K562 (cell line): ENCODE measurements around the gene AKAP13. TPM values are rescaled to one million over a fixed set of nuclear protein-coding genes. Genes with fewer than 3 reads are reported as not detected.

Experiments
- ATAC-seq: fragments of 200-7000 bp; cut with Tn5 transposase; 3 replicates; pipeline ENCODE4 v1.9.1; 2020; ENCODE audit warnings: moderate library complexity
- BruUV-seq: library from RNA; stranded (reverse); fragments of 400-500 nt; replicated peaks from 2 replicates; lab custom pipeline; 2021; lab: Mats Ljungman, UMichigan
- CTCF ChIA-PET: fragments of 300-600 bp; formaldehyde crosslinking; extraction: SDS; loops from one replicate; lab custom pipeline; 2021; ENCODE audit warnings: low intra/inter-chr PET ratio; lab: Yijun Ruan, JAX
- POLR2A ChIA-PET: fragments of 300-600, 350-650 bp; sonication (Branson Sonifier 250); formaldehyde crosslinking; extraction: SDS; loops from one replicate; lab custom pipeline; 2021; ENCODE audit warnings: antibody characterized with exemption, inconsistent platforms; lab: Yijun Ruan, JAX
- DNase-seq, 4 experiments: peaks; one replicate each; pipeline versions ENCODE4 v3.0.0 to v3.0.0-alpha.2; 2011 to 2018; ENCODE audit warnings: low spot score in 3 of 4, mixed read lengths in 3 of 4; ENCODE audit errors: extremely low read depth in 1 of 4
- FAIRE-seq: peaks from 2 replicates; lab custom pipeline; 2011; peaks lifted over from hg19 to GRCh38; lab: Jason Lieb, UNC
- H2AFZ ChIP-seq: 2 replicates; pipeline ENCODE4 v1.6.0; 2011; ENCODE audit warnings: low read depth, low read length, control low read depth, inconsistent platforms
- H3K27ac ChIP-seq: fragments of 200-600 bp; 3 replicates; pipeline ENCODE4 v1.8.0; 2011; ENCODE audit warnings: low read depth, mild to moderate bottlenecking, control low read depth, inconsistent platforms, low read length, moderate library complexity, mixed read lengths; ENCODE audit errors: extremely low read depth
- H3K27me3 ChIP-seq, 2 experiments: fragments of 300-600 bp in 1 of 2; 2 replicates in 1 of 2; 3 replicates in 1 of 2; pipeline versions ENCODE4 v1.6.0 to v1.8.0; 2011; ENCODE audit warnings: inconsistent platforms in 2 of 2, low read length in 2 of 2, mild to moderate bottlenecking in 1 of 2, mixed read lengths in 1 of 2, moderate library complexity in 1 of 2; ENCODE audit not compliant: control insufficient read depth in 2 of 2, insufficient read depth in 2 of 2
- H3K36me3 ChIP-seq: fragments of 300-600 bp; 3 replicates; pipeline ENCODE4 v1.8.0; 2011; ENCODE audit warnings: mild to moderate bottlenecking, low read length, inconsistent platforms; ENCODE audit not compliant: control insufficient read depth, insufficient read depth
- H3K4me1 ChIP-seq, 2 experiments: fragments of 200-600 bp in 1 of 2; replicated peaks in 1 of 2; 2 replicates in 1 of 2; 3 replicates in 1 of 2; pipeline versions ENCODE4 v1.5.1 to v1.8.0; 2011; ENCODE audit warnings: inconsistent platforms in 2 of 2, low read length in 2 of 2, mild to moderate bottlenecking in 1 of 2, mixed read lengths in 1 of 2, moderate library complexity in 1 of 2; ENCODE audit not compliant: control insufficient read depth in 2 of 2, insufficient read depth in 2 of 2
- H3K4me2 ChIP-seq: 2 replicates; pipeline ENCODE4 v1.6.1; 2011; ENCODE audit warnings: low read length, control low read depth, inconsistent platforms, mixed read lengths; ENCODE audit not compliant: insufficient read depth
- H3K4me3 ChIP-seq: fragments of 200-600 bp; sonication (generic), shearing (Covaris generic); 2 replicates; pipeline ENCODE4 v1.5.1; 2016; ENCODE audit warnings: control low read depth, inconsistent platforms
- H3K79me2 ChIP-seq: fragments of 200-600 bp; 3 replicates; pipeline ENCODE4 v1.8.0; 2011; ENCODE audit warnings: low read length, inconsistent platforms; ENCODE audit not compliant: control insufficient read depth, insufficient read depth
- H3K9ac ChIP-seq, 2 experiments: 2 replicates each; pipeline versions ENCODE4 v1.6.0 to v1.6.1; 2011; ENCODE audit warnings: low read depth in 2 of 2, low read length in 2 of 2, control low read depth in 1 of 2, inconsistent platforms in 1 of 2, mild to moderate bottlenecking in 1 of 2, mixed read lengths in 1 of 2; ENCODE audit not compliant: insufficient read depth in 1 of 2
- H3K9me1 ChIP-seq: one replicate; pipeline ENCODE4 v1.6.0; 2011; ENCODE audit warnings: inconsistent platforms, mild to moderate bottlenecking, low read length, moderate library complexity; ENCODE audit not compliant: control insufficient read depth, insufficient read depth
- H3K9me3 ChIP-seq: replicated peaks from 2 replicates; pipeline ENCODE4 v1.5.1; 2011; ENCODE audit warnings: low read depth, low read length, inconsistent platforms; ENCODE audit not compliant: control insufficient read depth, insufficient read depth
- H4K20me1 ChIP-seq: replicated peaks from 2 replicates; pipeline ENCODE4 v1.6.1; 2011; ENCODE audit warnings: low read length, inconsistent platforms, mixed read lengths; ENCODE audit not compliant: control insufficient read depth, insufficient read depth
- ELF2 ChIP-seq: fragments of 250-450 bp; sonication (Bioruptor Pico); IDR thresholded peaks from 2 replicates; pipeline ENCODE4 v1.5.0; 2021; ENCODE audit warnings: mild to moderate bottlenecking
- FOSL1 ChIP-seq: fragments of 200-800 bp; sonication (Bioruptor generic); conservative IDR thresholded peaks from 2 replicates; pipeline ENCODE4 v1.6.1; 2016; ENCODE audit warnings: missing genetic modification characterization, missing compliant biosample characterization
- GTF2E2 ChIP-seq: fragments of 200-800 bp; sonication (Bioruptor generic); IDR thresholded peaks from 2 replicates; pipeline ENCODE4 v1.6.1; 2016; ENCODE audit warnings: missing genetic modification characterization, missing compliant biosample characterization
- NCOA2 ChIP-seq, 2 experiments: fragments of 450-650 bp; IDR thresholded peaks; 2 replicates each; pipeline ENCODE4 v1.6.1; 2018; ENCODE audit warnings: mild to moderate bottlenecking in 2 of 2, moderate library complexity in 1 of 2; ENCODE audit not compliant: partially characterized antibody in 2 of 2
- NFYB ChIP-seq: IDR thresholded peaks from 2 replicates; pipeline ENCODE4 v1.6.1; 2011; ENCODE audit warnings: mild to moderate bottlenecking, moderate library complexity; ENCODE audit not compliant: insufficient read length; ENCODE audit errors: extremely low read depth
- RBBP5 ChIP-seq: fragments of 200-600 bp; sonication (generic); IDR thresholded peaks from 2 replicates; pipeline ENCODE4 v1.6.1; 2012; ENCODE audit warnings: borderline replicate concordance, mild to moderate bottlenecking, low read length, control low read depth, inconsistent platforms; ENCODE audit not compliant: insufficient read depth, poor library complexity, severe bottlenecking
- RBM34 ChIP-seq: fragments of 200-400 bp; formaldehyde crosslinking; IDR thresholded peaks from 2 replicates; pipeline ENCODE4 v1.6.1; 2018; ENCODE audit warnings: low read length, borderline replicate concordance; ENCODE audit not compliant: insufficient read depth
- SOX6 ChIP-seq: fragments of 450-650 bp; IDR thresholded peaks from 2 replicates; pipeline ENCODE4 v1.6.1; 2014; ENCODE audit warnings: mild to moderate bottlenecking
- ZKSCAN3 ChIP-seq: fragments of 250-450 bp; sonication (Bioruptor Pico); IDR thresholded peaks from 2 replicates; pipeline ENCODE4 v1.4.0; 2020
- ZNF551 ChIP-seq: fragments of 250-450 bp; sonication (Bioruptor Pico); IDR thresholded peaks from 2 replicates; pipeline ENCODE4 v1.5.0; 2021; ENCODE audit warnings: mild to moderate bottlenecking, moderate library complexity
- WGBS: fragments of 100-300 bp; shearing (Covaris generic); methylation state at CpG from one replicate; pipeline ENCODE4 v1.1.6; 2016; ENCODE audit warnings: low coverage, mixed read lengths; ENCODE audit not compliant: insufficient coverage; ENCODE audit errors: missing lambda C conversion rate; 5-methylcytosine and 5-hydroxymethylcytosine counted together
- in situ Hi-C: fragments of 300-500 bp; cut with MboI; formaldehyde crosslinking; loops from 4 replicates; pipeline ENCODE4 v1.15.0; 2018; ENCODE audit warnings: inconsistent platforms, mixed read lengths
- intact Hi-C: fragments of 100-400 bp; cut with micrococcal nuclease; formaldehyde crosslinking; loops from 2 replicates; pipeline ENCODE4 v1.14.2; 2022
- polyA plus RNA-seq, 8 experiments: library from polyadenylated mRNA; depleted of rRNA in 4 of 8; stranded (reverse) in 5 of 8; unstranded in 3 of 8; fragments of >200 nt; fragmentation: Nextera tagmentation in 2 of 8; fragmentation: Illumina TruSeq in 1 of 8; extraction: Ambion mirVana in 2 of 8; extraction: Trizol in 1 of 8; gene quantifications; 2 replicates each; pipeline versions ENCODE4 v1.2.1 to v1.2.3, GENCODE V29; 2011 to 2014; ENCODE audit warnings: inconsistent platforms in 1 of 8, missing spikeins in 1 of 8
- total RNA-seq, 7 experiments: library from RNA; depleted of rRNA in 6 of 7; stranded (reverse); fragments of >200 nt in 6 of 7; fragmentation: Illumina TruSeq in 2 of 7; extraction: Trizol in 2 of 7; gene quantifications; 2 replicates each; pipeline versions ENCODE4 v1.2.1 to v1.2.3, GENCODE V29; 2011 to 2021; ENCODE audit warnings: low replicate concordance in 1 of 7
- TF ChIP-seq, protein P1 (sequence below): fragments of 250-450 bp; sonication (Bioruptor Pico); IDR thresholded peaks from 2 replicates; pipeline ENCODE4 v1.9.0; 2021; ENCODE audit warnings: mild to moderate bottlenecking
- TF ChIP-seq, protein P2 (sequence below): IDR thresholded peaks from 2 replicates; pipeline ENCODE4 v1.6.1; 2011; ENCODE audit warnings: borderline replicate concordance, low read depth, mild to moderate bottlenecking, moderate library complexity, low read length; ENCODE audit not compliant: insufficient read depth, poor library complexity, severe bottlenecking
- TF ChIP-seq, protein P3 (sequence below): fragments of 450-650 bp; IDR thresholded peaks from one replicate; pipeline ENCODE4 v1.6.1; 2018; ENCODE audit warnings: mild to moderate bottlenecking, moderate library complexity; ENCODE audit not compliant: partially characterized antibody

AKAP13 gene
- total and polyA plus RNA-seq, 9 of the 15 experiments (the other 6 are each of a cell fraction or from before 2014, with no cell fraction given) = 0.03 to 1.7 (median 0.42) TPM

DNA sequence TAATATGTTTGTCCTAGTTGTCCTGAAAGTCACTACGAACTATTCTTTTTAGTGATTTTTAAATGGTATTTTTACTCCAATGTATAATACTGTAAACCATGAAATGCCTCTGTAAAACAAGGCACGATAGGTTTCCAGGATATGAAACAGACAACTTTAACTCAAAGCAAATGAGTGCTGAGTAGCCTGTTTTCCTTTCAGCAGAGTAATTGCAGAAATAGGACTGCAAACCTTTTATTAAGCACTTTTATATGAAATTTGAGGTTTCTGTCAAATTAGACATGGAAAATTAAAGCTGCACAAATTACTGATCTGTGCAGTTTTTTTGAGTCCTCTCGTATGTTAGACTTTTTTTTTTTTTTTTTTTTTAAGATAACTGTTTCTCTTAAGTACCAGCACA, 16.2 kb downstream of the AKAP13 start:
- POLR2A ChIA-PET = no interaction called here
- Histone ChIP-seq H3K4me1 (no peaks in the 10 kb centered on the region), H3K9me1 (no peaks in the 10 kb centered on the region), H3K36me3 (no peaks in the 10 kb centered on the region), H2AFZ (no peak overlapping the region), H3K4me3 (no peak overlapping the region), H3K27ac (no peak overlapping the region), H4K20me1 (no peaks in the 10 kb centered on the region), H3K9me3 (no peaks in the 10 kb centered on the region), H3K4me2 (no peak overlapping the region), H3K27me3 (peaks cover 0 to 2% of the 10 kb centered on the region in 2 experiments; a peak in 1 of 5 replicates), H3K79me2 (no peaks in the 10 kb centered on the region), H3K9ac (no peak overlapping the region)
- intact Hi-C loops = no loop called here
- DNase-seq = no peak
- CTCF ChIA-PET = no interaction called here
- TF ChIP-seq SOX6 = no peak
- TF ChIP-seq ZNF551 = no peak
- no peak for TF ChIP-seq ZKSCAN3
- TF ChIP-seq NFYB = no peak
- TF ChIP-seq FOSL1 (tag) = no peak
- TF ChIP-seq, protein P1, sequence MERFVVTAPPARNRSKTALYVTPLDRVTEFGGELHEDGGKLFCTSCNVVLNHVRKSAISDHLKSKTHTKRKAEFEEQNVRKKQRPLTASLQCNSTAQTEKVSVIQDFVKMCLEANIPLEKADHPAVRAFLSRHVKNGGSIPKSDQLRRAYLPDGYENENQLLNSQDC (CRISPR knock-in tag) = no peak
- no peak for TF ChIP-seq GTF2E2 (tag)
- WGBS = 1% methylated on average over 3 of the region's 3 CpGs
- in situ Hi-C loops = no loop called here
- FAIRE-seq = no peak
- ATAC-seq = no peak
- no TSS peak for BruUV-seq

DNA sequence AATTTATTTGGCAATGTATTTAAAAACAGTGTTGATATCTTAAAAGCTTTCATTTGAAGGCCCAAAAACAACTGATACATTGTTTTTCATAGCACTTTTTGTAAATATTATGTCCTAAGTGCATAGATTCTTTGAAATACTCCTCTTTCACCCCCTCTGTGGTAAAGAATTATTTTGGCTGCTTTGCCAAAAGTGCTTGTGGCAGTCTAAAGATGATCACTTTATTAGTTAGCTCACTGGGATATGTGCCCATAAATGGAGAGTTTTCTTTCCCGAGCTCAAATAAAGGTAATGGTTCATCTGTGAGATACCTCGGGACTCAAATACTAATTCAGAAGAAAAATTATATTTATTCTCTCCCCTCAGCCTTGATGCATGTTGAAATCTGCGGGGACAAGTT, 16.7 kb downstream of the AKAP13 start:
- H3K4me1 ChIP-seq = no peaks in the 10 kb centered on the region
- H3K27me3 ChIP-seq = peaks cover 0 to 2% of the 10 kb centered on the region in 2 experiments; a peak in 1 of 5 replicates
- TF ChIP-seq ELF2 (CRISPR knock-in tag) (no peak), NCOA2 (IDR thresholded peaks at IDR 0.05; ENCODE audit: partially characterized antibody in 2 of 2) (no peak), RBBP5 (no peak), RBM34 (no peak)
- TF ChIP-seq, protein P2, sequence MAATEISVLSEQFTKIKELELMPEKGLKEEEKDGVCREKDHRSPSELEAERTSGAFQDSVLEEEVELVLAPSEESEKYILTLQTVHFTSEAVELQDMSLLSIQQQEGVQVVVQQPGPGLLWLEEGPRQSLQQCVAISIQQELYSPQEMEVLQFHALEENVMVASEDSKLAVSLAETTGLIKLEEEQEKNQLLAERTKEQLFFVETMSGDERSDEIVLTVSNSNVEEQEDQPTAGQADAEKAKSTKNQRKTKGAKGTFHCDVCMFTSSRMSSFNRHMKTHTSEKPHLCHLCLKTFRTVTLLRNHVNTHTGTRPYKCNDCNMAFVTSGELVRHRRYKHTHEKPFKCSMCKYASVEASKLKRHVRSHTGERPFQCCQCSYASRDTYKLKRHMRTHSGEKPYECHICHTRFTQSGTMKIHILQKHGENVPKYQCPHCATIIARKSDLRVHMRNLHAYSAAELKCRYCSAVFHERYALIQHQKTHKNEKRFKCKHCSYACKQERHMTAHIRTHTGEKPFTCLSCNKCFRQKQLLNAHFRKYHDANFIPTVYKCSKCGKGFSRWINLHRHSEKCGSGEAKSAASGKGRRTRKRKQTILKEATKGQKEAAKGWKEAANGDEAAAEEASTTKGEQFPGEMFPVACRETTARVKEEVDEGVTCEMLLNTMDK = no peak
- TF ChIP-seq, protein P3, sequence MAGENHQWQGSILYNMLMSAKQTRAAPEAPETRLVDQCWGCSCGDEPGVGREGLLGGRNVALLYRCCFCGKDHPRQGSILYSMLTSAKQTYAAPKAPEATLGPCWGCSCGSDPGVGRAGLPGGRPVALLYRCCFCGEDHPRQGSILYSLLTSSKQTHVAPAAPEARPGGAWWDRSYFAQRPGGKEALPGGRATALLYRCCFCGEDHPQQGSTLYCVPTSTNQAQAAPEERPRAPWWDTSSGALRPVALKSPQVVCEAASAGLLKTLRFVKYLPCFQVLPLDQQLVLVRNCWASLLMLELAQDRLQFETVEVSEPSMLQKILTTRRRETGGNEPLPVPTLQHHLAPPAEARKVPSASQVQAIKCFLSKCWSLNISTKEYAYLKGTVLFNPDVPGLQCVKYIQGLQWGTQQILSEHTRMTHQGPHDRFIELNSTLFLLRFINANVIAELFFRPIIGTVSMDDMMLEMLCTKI = no peak

More for the DNA sequence above, 16.7 kb downstream of the AKAP13 start:
- no peaks in the 10 kb centered on the region for H3K9me1 ChIP-seq
- H3K36me3 ChIP-seq = no peaks in the 10 kb centered on the region
- in situ Hi-C loops = no loop called here
- DNase-seq (no peak), FAIRE-seq (no peak), ATAC-seq (no peak)
- no peaks in the 10 kb centered on the region for H4K20me1 ChIP-seq
- POLR2A ChIA-PET = interaction anchor here (0.7 kb wide), 1 partner anchor 39 kb away, joined by 3 read pairs; no protein-coding TSS in a partner anchor
- CTCF ChIA-PET = no interaction called here
- no peak overlapping the region for H3K27ac ChIP-seq
- H3K9me3 ChIP-seq = no peaks in the 10 kb centered on the region
- no peak overlapping the region for H3K4me2 ChIP-seq
- H3K79me2 ChIP-seq = no peaks in the 10 kb centered on the region
- WGBS = 0% methylated on average over 3 of the region's 3 CpGs
- no peak overlapping the region for H2AFZ ChIP-seq
- intact Hi-C loops = no loop called here
- no TSS peak for BruUV-seq
- no peak overlapping the region for H3K4me3 ChIP-seq
- H3K9ac ChIP-seq = no peak overlapping the region
